ENCODE measurements around the gene FDX1. TPM values are rescaled to one million over a fixed set of nuclear protein-coding genes. Genes with fewer than 3 reads are reported as not detected.

FDX1 gene
- polyA plus RNA-seq, 10 donors = 9.1 to 11.2 (median 9.8) TPM

GRCh38 chr11:110497231-110497978, 67.7 kb downstream of the FDX1 start:
- DNase-seq = no peak

DNA sequence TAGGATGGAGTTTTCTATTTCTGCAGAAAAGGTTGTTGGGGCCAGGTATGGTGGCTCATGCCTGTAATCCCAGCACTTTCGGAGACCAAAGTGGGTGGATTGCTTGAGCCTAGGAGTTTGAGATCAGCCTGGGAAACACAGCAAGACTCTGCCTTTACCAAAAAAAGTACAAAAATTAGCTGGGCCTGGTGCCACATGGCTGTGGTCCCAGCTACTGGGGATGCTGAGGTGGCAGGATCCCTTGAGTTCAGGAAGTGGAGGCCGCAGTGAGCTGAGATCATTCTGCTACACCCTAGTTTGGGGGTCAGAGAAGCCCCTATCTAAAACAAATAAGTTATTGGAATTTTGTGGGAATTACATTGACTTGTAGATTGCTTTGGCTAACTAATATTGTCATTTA, 71.7 kb downstream of the FDX1 start:
- no peak for DNase-seq

- peak in 2 of 3 donors; percentile 45 to 57 for DNase-seq
Observed at GRCh38 chr11:110505528-110506284, 76.0 kb downstream of the FDX1 start.

- DNase-seq = no peak
Observed at GRCh38 chr11:110507328-110507727, 77.6 kb downstream of the FDX1 start.

- DNase-seq = peak in 1 of 3 donors; percentile 36
Observed at GRCh38 chr11:110508786-110509185, 79.0 kb downstream of the FDX1 start.

GRCh38 chr11:110509472-110509871, 79.7 kb downstream of the FDX1 start:
- DNase-seq = peak in 1 of 3 donors; percentile 53

- DNase-seq = no peak
Observed at GRCh38 chr11:110512026-110512425, 82.3 kb downstream of the FDX1 start.

GRCh38 chr11:110513259-110513801, 83.6 kb downstream of the FDX1 start:
- DNase-seq = peak in 2 of 3 donors; percentile 75 to 90

DNA sequence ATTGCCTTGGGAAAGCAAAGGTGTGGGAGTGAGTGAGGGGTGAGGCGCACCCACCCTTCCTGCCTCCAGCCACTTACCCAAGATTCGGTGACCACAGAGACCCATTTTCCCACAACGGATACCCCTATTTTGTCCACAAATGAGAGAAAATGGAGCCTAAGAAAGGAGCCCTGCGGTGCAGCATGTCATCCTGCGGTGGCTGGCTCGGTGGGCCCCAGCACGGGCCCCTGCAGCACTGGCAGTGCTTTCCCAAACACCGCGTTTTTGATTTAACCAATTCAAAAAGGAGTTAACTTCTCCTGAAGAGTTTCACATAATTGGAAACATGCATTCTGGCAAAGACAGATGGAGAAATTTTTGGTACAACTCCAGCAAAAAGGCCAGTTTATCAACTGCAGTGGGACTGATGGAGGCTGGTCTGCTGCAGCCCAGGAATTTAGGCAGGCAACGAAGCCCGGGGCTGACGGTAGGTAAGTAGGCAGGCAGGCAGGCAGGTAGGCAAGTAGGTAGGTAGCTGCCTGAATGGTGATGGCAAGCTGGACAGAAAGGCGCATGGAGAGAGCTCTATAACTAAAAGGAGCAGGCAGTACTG, 84.2 kb downstream of the FDX1 start:
- DNase-seq = peak; percentile 44 to 88 (median 75)

Other genes with a start within 250 kb of the FDX1 start
- 100 to 1,000 TPM in 1 of 10 donors, 10 to 100 TPM in 9; 67.0 to 103 (median 81.1) TPM for gene RDX, start 133.3 kb upstream of the FDX1 start, polyA plus RNA-seq (ENCODE audit: insufficient read length in 10 of 10)

Data from muscle of back (tissue), 11 donors.